NCI-H1417 treated with DMSO at 0.1 percent for 48 hours (cell line): ENCODE measurements around the gene CORO1A.
"Not testable (repeated sequence)": the region's sequence is repeated elsewhere in the genome, so short reads cannot be mapped to it uniquely, and the experiment has no call there.

Source experiments
- DNase-seq: peaks from one replicate; lab custom pipeline; 2025; lab: John Stamatoyannopoulos, UW

CORO1A gene

GRCh38 chr16:30205541-30206236 is 22.3 kb downstream of the CORO1A start:
- not testable (repeated sequence) for DNase-seq

GRCh38 chr16:30206252-30206651 is 22.9 kb downstream of the CORO1A start:
- not testable (repeated sequence) for DNase-seq

- DNase-seq: not testable (repeated sequence)
Observed at GRCh38 chr16:30207063-30207704, 23.8 kb downstream of the CORO1A start.

GRCh38 chr16:30209032-30209431 is 25.6 kb downstream of the CORO1A start:
- not testable (repeated sequence) for DNase-seq

- not testable (repeated sequence) for DNase-seq
Observed at GRCh38 chr16:30211414-30211813, 28.0 kb downstream of the CORO1A start.

- DNase-seq: not testable (repeated sequence)
Observed at GRCh38 chr16:30217082-30217481, 33.7 kb downstream of the CORO1A start.
